Islet precursor cell (in vitro differentiated cells): ENCODE measurements around the gene ZFYVE28.
A peak's percentile ranks its signal among the peaks of the same experiment; 100 is the strongest.

Experiments used
- DNase-seq: peaks from one replicate; pipeline ENCODE4 v3.0.0-alpha.2; 2018

Gene ZFYVE28

GRCh38 chr4:2352171-2352570 is 66.3 kb downstream of the ZFYVE28 start:
- DNase-seq = peak; percentile 26

- no peak for DNase-seq
Observed at GRCh38 chr4:2350982-2351381, 67.5 kb downstream of the ZFYVE28 start.

- no peak for DNase-seq
Observed at GRCh38 chr4:2348786-2349185, 69.7 kb downstream of the ZFYVE28 start.

GRCh38 chr4:2347190-2347589 is 71.3 kb downstream of the ZFYVE28 start:
- DNase-seq = no peak

GRCh38 chr4:2343476-2343875 is 75.0 kb downstream of the ZFYVE28 start:
- DNase-seq = peak; percentile 26

GRCh38 chr4:2341911-2342652 is 76.4 kb downstream of the ZFYVE28 start:
- DNase-seq = peak; percentile 49

GRCh38 chr4:2341261-2341841 is 77.1 kb downstream of the ZFYVE28 start:
- DNase-seq = peak; percentile 42

GRCh38 chr4:2340272-2341061 is 78.0 kb downstream of the ZFYVE28 start:
- peak; percentile 22 for DNase-seq

- peak; percentile 50 for DNase-seq
Observed at GRCh38 chr4:2339458-2340271, 78.8 kb downstream of the ZFYVE28 start.

- peak; percentile 55 for DNase-seq
Observed at GRCh38 chr4:2338754-2339457, 79.5 kb downstream of the ZFYVE28 start.

- peak; percentile 40 for DNase-seq
Observed at GRCh38 chr4:2337896-2338295, 80.5 kb downstream of the ZFYVE28 start.

- DNase-seq = peak; percentile 45
Observed at GRCh38 chr4:2337131-2337723, 81.2 kb downstream of the ZFYVE28 start.

GRCh38 chr4:2336659-2337058 is 81.8 kb downstream of the ZFYVE28 start:
- DNase-seq = no peak

- no peak for DNase-seq
Observed at GRCh38 chr4:2335729-2336101, 82.7 kb downstream of the ZFYVE28 start.

- no peak for DNase-seq
Observed at GRCh38 chr4:2334826-2335728, 83.4 kb downstream of the ZFYVE28 start.

- DNase-seq = no peak
Observed at GRCh38 chr4:2333916-2334644, 84.4 kb downstream of the ZFYVE28 start.

GRCh38 chr4:2333356-2333841 is 85.0 kb downstream of the ZFYVE28 start:
- no peak for DNase-seq

GRCh38 chr4:2332976-2333319 is 85.5 kb downstream of the ZFYVE28 start:
- no peak for DNase-seq

GRCh38 chr4:2332201-2332975 is 86.1 kb downstream of the ZFYVE28 start:
- no peak for DNase-seq
